Mesendoderm (in vitro differentiated cells): Measurements from ENCODE around the gene SND1.

Source experiments
- DNase-seq: peaks from one replicate; pipeline ENCODE4 v3.0.0; 2013
- H2AK5ac ChIP-seq: 2 replicates; pipeline ENCODE4 v1.6.1; 2013; ENCODE audit warnings: low read length, inconsistent platforms
- H2BK120ac ChIP-seq: 2 replicates; pipeline ENCODE4 v1.6.1; 2013; ENCODE audit warnings: low read depth, mild to moderate bottlenecking, low read length, moderate library complexity, mixed read lengths
- H2BK15ac ChIP-seq: replicated peaks from 2 replicates; pipeline ENCODE4 v1.6.1; 2013; ENCODE audit warnings: low read depth, mild to moderate bottlenecking, moderate library complexity
- H2BK5ac ChIP-seq: 2 replicates; pipeline ENCODE4 v1.6.1; 2013; ENCODE audit warnings: low read length, inconsistent platforms
- H3K18ac ChIP-seq: 2 replicates; pipeline ENCODE4 v1.6.1; 2013; ENCODE audit warnings: mild to moderate bottlenecking, low read length, mixed read lengths
- H3K23ac ChIP-seq: one replicate; pipeline ENCODE4 v1.6.1; 2013; ENCODE audit warnings: low read length
- H3K27ac ChIP-seq: 2 replicates; pipeline ENCODE4 v1.5.1; 2013; ENCODE audit warnings: low read depth, mild to moderate bottlenecking, inconsistent platforms, low read length, moderate library complexity
- H3K27me3 ChIP-seq: 2 replicates; pipeline ENCODE4 v1.6.1; 2013; ENCODE audit warnings: low read length, control low read depth, mild to moderate bottlenecking, inconsistent platforms; ENCODE audit not compliant: insufficient read depth, poor library complexity
- H3K36me3 ChIP-seq: 2 replicates; pipeline ENCODE4 v1.6.1; 2013; ENCODE audit warnings: low read length, inconsistent platforms; ENCODE audit not compliant: control insufficient read depth, insufficient read depth
- H3K4ac ChIP-seq: one replicate; pipeline ENCODE4 v1.6.1; 2013; ENCODE audit warnings: low read depth, mild to moderate bottlenecking, low read length, moderate library complexity
- H3K4me1 ChIP-seq: 2 replicates; pipeline ENCODE4 v1.6.1; 2013; ENCODE audit warnings: low read depth, low read length, inconsistent platforms; ENCODE audit not compliant: control insufficient read depth
- H3K4me2 ChIP-seq: 2 replicates; pipeline ENCODE4 v1.6.1; 2013; ENCODE audit warnings: low read length
- H3K4me3 ChIP-seq: 2 replicates; pipeline ENCODE4 v1.5.1; 2013; ENCODE audit warnings: mild to moderate bottlenecking, low read length
- H3K56ac ChIP-seq: one replicate; pipeline ENCODE4 v1.6.1; 2013; ENCODE audit warnings: low read length
- H3K79me1 ChIP-seq: 2 replicates; pipeline ENCODE4 v1.6.1; 2013; ENCODE audit warnings: low read length, inconsistent platforms
- H3K79me2 ChIP-seq: 2 replicates; pipeline ENCODE4 v1.6.1; 2013; ENCODE audit warnings: mild to moderate bottlenecking, low read length; ENCODE audit not compliant: control insufficient read depth, insufficient read depth
- H3K9ac ChIP-seq: 2 replicates; pipeline ENCODE4 v1.6.1; 2013; ENCODE audit warnings: low read length, inconsistent platforms
- H4K5ac ChIP-seq: one replicate; pipeline ENCODE4 v1.6.1; 2013; ENCODE audit warnings: low read length
- H4K8ac ChIP-seq: one replicate; pipeline ENCODE4 v1.6.1; 2013; ENCODE audit warnings: low read depth, mild to moderate bottlenecking, control low read depth, low read length, moderate library complexity
- WGBS: extraction: QIAGEN DNeasy Blood & Tissue Kit; methylation state at CpG from one replicate; pipeline ENCODE4 v1.1.7; 2013; ENCODE audit warnings: low lambda C conversion rate, missing lambda C conversion rate; ENCODE audit not compliant: insufficient coverage; ENCODE audit errors: extremely low coverage; 5-methylcytosine and 5-hydroxymethylcytosine counted together

SND1 gene

DNA sequence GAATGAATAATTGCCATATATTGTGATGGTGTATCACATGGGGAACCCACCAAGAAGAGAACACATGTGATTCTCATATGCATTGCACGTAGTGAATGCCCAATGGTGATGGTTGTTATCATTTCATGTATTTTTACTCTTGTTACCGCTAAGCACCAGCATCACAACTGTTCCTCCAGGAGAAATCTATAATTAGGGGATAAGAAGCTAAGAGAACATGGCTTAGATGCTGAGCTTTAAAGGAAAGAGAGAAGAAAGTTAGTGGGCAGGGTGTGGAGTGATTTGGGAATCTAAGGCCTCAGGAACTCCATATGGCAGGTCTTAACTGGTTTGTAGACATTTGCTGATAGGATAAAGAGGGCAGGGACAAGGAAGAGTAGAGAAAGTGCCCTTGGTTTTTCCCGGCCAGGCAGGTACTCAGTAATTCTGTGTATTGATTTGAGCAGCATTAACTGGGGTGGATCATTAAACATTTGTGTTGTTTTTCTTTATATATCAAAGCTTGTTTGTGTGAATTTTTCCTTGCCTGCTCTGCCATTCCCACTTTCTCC lies 233.3 kb downstream of the SND1 start:
- WGBS: no CpG with 5 or more reads among the region's 3 CpGs
- H3K23ac ChIP-seq: no peak overlapping the region

GRCh38 chr7:127885843-127886242 lies 233.8 kb downstream of the SND1 start:
- Histone ChIP-seq H2BK5ac (no peak overlapping the region), H3K27ac (no peak overlapping the region), H3K18ac (no peak overlapping the region), H3K23ac (no peak overlapping the region), H3K9ac (no peak overlapping the region), H3K79me1 (peaks cover 6% of the 10 kb centered on the region), H3K4me2 (no peak overlapping the region), H2BK120ac (no peak overlapping the region), H3K56ac (no peak overlapping the region), H2AK5ac (no peak overlapping the region), H2BK15ac (no peak overlapping the region), H3K4me3 (no peak overlapping the region), H3K36me3 (peaks cover 2% of the 10 kb centered on the region), H3K4me1 (peaks cover 16% of the 10 kb centered on the region), H3K79me2 (no peaks in the 10 kb centered on the region), H4K5ac (no peak overlapping the region), H4K8ac (no peak overlapping the region), H3K27me3 (no peaks in the 10 kb centered on the region), H3K4ac (no peak overlapping the region)
- no CpG with 5 or more reads among the region's 4 CpGs for WGBS
- peak; percentile 90 for DNase-seq

More for the DNA sequence above, 233.3 kb downstream of the SND1 start:
- no peak overlapping the region for H4K5ac ChIP-seq
- no peak overlapping the region for H2BK5ac ChIP-seq
- H3K56ac ChIP-seq: no peak overlapping the region
- peaks cover 2% of the 10 kb centered on the region for H3K36me3 ChIP-seq
- H2BK120ac ChIP-seq: no peak overlapping the region
- no peak overlapping the region for H3K4me2 ChIP-seq
- H3K4me3 ChIP-seq: no peak overlapping the region
- no peak overlapping the region for H3K27ac ChIP-seq
- H4K8ac ChIP-seq: no peak overlapping the region
- no peak overlapping the region for H2BK15ac ChIP-seq
- no peaks in the 10 kb centered on the region for H3K27me3 ChIP-seq
- H2AK5ac ChIP-seq: no peak overlapping the region
- peaks cover 18% of the 10 kb centered on the region for H3K4me1 ChIP-seq
- no peaks in the 10 kb centered on the region for H3K79me2 ChIP-seq
- peaks cover 5% of the 10 kb centered on the region for H3K79me1 ChIP-seq
- no peak for DNase-seq
- H3K9ac ChIP-seq: no peak overlapping the region
- no peak overlapping the region for H3K18ac ChIP-seq
- H3K4ac ChIP-seq: no peak overlapping the region

- Histone ChIP-seq H3K9ac (no peak overlapping the region), H3K36me3 (peaks cover 2% of the 10 kb centered on the region), H2AK5ac (no peak overlapping the region), H3K4me1 (peaks cover 20% of the 10 kb centered on the region), H4K5ac (no peak overlapping the region), H4K8ac (no peak overlapping the region), H3K4me3 (no peak overlapping the region), H3K23ac (no peak overlapping the region), H2BK120ac (no peak overlapping the region), H2BK15ac (no peak overlapping the region), H3K18ac (no peak overlapping the region), H3K27ac (peak overlapping the region; percentile 39), H3K79me1 (peaks cover 6% of the 10 kb centered on the region), H3K4me2 (no peak overlapping the region), H3K4ac (no peak overlapping the region), H3K27me3 (no peaks in the 10 kb centered on the region), H2BK5ac (no peak overlapping the region), H3K79me2 (no peaks in the 10 kb centered on the region), H3K56ac (no peak overlapping the region)
- WGBS: no CpG with 5 or more reads among the region's 3 CpGs
- DNase-seq: no peak
Observed at GRCh38 chr7:127886248-127886647, 234.3 kb downstream of the SND1 start.

DNA sequence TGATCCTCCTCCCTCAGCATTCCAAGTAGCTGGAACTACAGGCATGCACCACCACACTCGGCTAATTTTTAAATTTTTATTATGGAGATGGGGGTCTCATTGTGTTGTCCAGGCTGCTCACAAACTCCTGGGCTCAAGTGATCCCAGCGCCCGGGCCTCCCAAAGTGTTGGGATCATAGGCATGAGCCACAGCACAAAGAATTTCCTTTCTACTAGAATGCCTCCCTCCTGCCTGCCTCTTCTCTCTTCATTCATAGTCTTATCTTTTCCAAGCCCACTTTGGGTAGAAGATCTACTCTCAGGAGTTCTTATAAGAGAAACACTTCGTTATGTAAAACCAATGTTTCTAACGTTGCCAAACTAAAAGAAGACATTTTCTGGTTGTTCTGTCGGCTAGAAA lies 235.1 kb downstream of the SND1 start:
- Histone ChIP-seq H3K4me2 (no peak overlapping the region), H2BK5ac (no peak overlapping the region), H3K27ac (no peak overlapping the region), H3K79me2 (no peaks in the 10 kb centered on the region), H3K36me3 (peaks cover 2% of the 10 kb centered on the region), H4K5ac (no peak overlapping the region), H3K27me3 (no peaks in the 10 kb centered on the region), H3K79me1 (peaks cover 6% of the 10 kb centered on the region), H3K23ac (no peak overlapping the region), H3K18ac (no peak overlapping the region), H3K4ac (no peak overlapping the region), H2AK5ac (no peak overlapping the region), H3K9ac (no peak overlapping the region), H3K56ac (no peak overlapping the region), H4K8ac (no peak overlapping the region), H3K4me3 (no peak overlapping the region), H3K4me1 (peaks cover 20% of the 10 kb centered on the region), H2BK15ac (no peak overlapping the region), H2BK120ac (no peak overlapping the region)
- no CpG with 5 or more reads among the region's 6 CpGs for WGBS
- DNase-seq: peak; percentile 63

DNA sequence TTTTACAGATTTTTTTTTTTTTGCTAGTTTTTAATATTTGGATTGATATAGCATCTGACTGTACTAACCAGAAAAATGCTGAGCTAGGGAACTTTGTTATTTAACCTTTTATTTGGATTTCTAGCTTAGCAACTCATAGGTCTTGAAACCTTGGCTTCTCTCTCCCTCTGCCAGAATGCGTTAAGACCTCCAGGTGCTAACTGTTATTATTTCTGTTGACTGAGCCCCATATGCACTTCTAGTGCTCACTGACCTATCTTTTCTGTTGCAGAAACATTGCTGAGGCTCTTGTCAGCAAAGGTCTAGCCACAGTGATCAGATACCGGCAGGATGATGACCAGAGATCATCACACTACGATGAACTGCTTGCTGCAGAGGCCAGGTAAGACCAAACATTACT lies 235.6 kb downstream of the SND1 start:
- Histone ChIP-seq H3K79me1 (peaks cover 8% of the 10 kb centered on the region), H3K27me3 (no peaks in the 10 kb centered on the region), H4K5ac (no peak overlapping the region), H3K4ac (no peak overlapping the region), H2BK120ac (no peak overlapping the region), H3K4me3 (no peak overlapping the region), H3K79me2 (no peaks in the 10 kb centered on the region), H3K18ac (no peak overlapping the region), H3K27ac (no peak overlapping the region), H4K8ac (no peak overlapping the region), H2BK5ac (no peak overlapping the region), H3K23ac (no peak overlapping the region), H3K4me1 (peaks cover 20% of the 10 kb centered on the region), H3K4me2 (no peak overlapping the region), H3K56ac (no peak overlapping the region), H2BK15ac (no peak overlapping the region), H3K9ac (no peak overlapping the region), H3K36me3 (peaks cover 2% of the 10 kb centered on the region), H2AK5ac (no peak overlapping the region)
- DNase-seq: no peak
- WGBS: no CpG with 5 or more reads among the region's 3 CpGs

- Histone ChIP-seq H2AK5ac (no peak overlapping the region), H3K4me1 (peaks cover 20% of the 10 kb centered on the region), H3K18ac (no peak overlapping the region), H2BK5ac (no peak overlapping the region), H3K79me2 (no peaks in the 10 kb centered on the region), H3K23ac (no peak overlapping the region), H3K4me3 (no peak overlapping the region), H3K36me3 (peaks cover 2% of the 10 kb centered on the region), H3K4ac (no peak overlapping the region), H3K9ac (no peak overlapping the region), H3K56ac (no peak overlapping the region), H2BK15ac (no peak overlapping the region), H3K4me2 (no peak overlapping the region), H3K27ac (no peak overlapping the region), H2BK120ac (no peak overlapping the region), H4K8ac (no peak overlapping the region), H4K5ac (no peak overlapping the region), H3K79me1 (peaks cover 8% of the 10 kb centered on the region), H3K27me3 (no peaks in the 10 kb centered on the region)
- no CpG with 5 or more reads among the region's 1 CpG for WGBS
- no peak for DNase-seq
Observed at GRCh38 chr7:127888411-127888810, 236.4 kb downstream of the SND1 start.
